Smooth muscle cell (in vitro differentiated cells): ENCODE data around the gene ADM5. TPM values are rescaled to one million over a fixed set of nuclear protein-coding genes. Genes with fewer than 3 reads are reported as not detected.

ENCODE experiments used
- DNase-seq: peaks from one replicate; lab custom pipeline; 2025; ENCODE audit not compliant: unreplicated experiment; lab: John Stamatoyannopoulos, UW
- H2AFZ ChIP-seq: fragments of 200-600 bp; sonication (generic); 2 replicates; pipeline ENCODE4 v1.6.0; 2016; ENCODE audit warnings: antibody characterized with exemption, low read depth, mild to moderate bottlenecking
- H3F3A ChIP-seq: fragments of 200-600 bp; sonication (generic); 2 replicates; pipeline ENCODE4 v1.6.0; 2017; ENCODE audit warnings: antibody characterized with exemption, low read depth
- H3K27ac ChIP-seq: fragments of 200-600 bp; sonication (generic); 2 replicates; pipeline ENCODE4 v1.5.1; 2016; ENCODE audit warnings: low read depth, mild to moderate bottlenecking
- H3K27me3 ChIP-seq: fragments of 200-600 bp; sonication (generic); 2 replicates; pipeline ENCODE4 v1.6.1; 2016; ENCODE audit warnings: low read depth, mild to moderate bottlenecking
- H3K36me3 ChIP-seq: fragments of 200-600 bp; sonication (generic); 2 replicates; pipeline ENCODE4 v1.5.1; 2016; ENCODE audit warnings: low read depth
- H3K4me1 ChIP-seq: fragments of 200-600 bp; sonication (generic); 2 replicates; pipeline ENCODE4 v1.5.1; 2016; ENCODE audit warnings: low read depth
- H3K4me2 ChIP-seq: fragments of 200-600 bp; sonication (generic); 2 replicates; pipeline ENCODE4 v1.6.0; 2016; ENCODE audit warnings: mild to moderate bottlenecking
- H3K4me3 ChIP-seq: fragments of 200-600 bp; sonication (generic); 2 replicates; pipeline ENCODE4 v1.5.1; 2016; ENCODE audit warnings: mild to moderate bottlenecking
- H3K79me2 ChIP-seq: fragments of 200-600 bp; sonication (generic); 2 replicates; pipeline ENCODE4 v1.6.0; 2016; ENCODE audit warnings: low read depth, mild to moderate bottlenecking
- H3K9ac ChIP-seq: fragments of 200-600 bp; sonication (generic); 2 replicates; pipeline ENCODE4 v1.6.0; 2016; ENCODE audit warnings: low read depth
- H3K9me3 ChIP-seq: fragments of 200-600 bp; sonication (generic); replicated peaks from 2 replicates; pipeline ENCODE4 v1.5.1; 2016; ENCODE audit warnings: low read depth
- H4K20me1 ChIP-seq: fragments of 200-600 bp; sonication (generic); 2 replicates; pipeline ENCODE4 v1.6.0; 2016; ENCODE audit warnings: low read depth
- WGBS: methylation state at CpG from one replicate; pipeline ENCODE4 v1.1.7; 2016; ENCODE audit warnings: low lambda C conversion rate; 5-methylcytosine and 5-hydroxymethylcytosine counted together
- microRNA-seq: library from miRNA; unstranded; fragments of <30 nt; microRNA quantifications from one replicate; pipeline ENCODE4, GENCODE V29; 2016; ENCODE audit warnings: borderline number of aligned reads
- polyA plus RNA-seq: library from polyadenylated mRNA; unstranded; fragments of >200 nt; fragmentation: Nextera tagmentation; extraction: Ambion mirVana; gene quantifications from 2 replicates; pipeline ENCODE4 v1.2.1, GENCODE V29; 2016
- small RNA-seq: library from RNA; depleted of rRNA; stranded (forward); fragments of <200 nt; gene quantifications from one replicate; pipeline ENCODE3, GENCODE V24; 2014
- total RNA-seq: library from RNA; depleted of rRNA; stranded (reverse); fragments of >200 nt; gene quantifications from 2 replicates; pipeline ENCODE4 v1.2.3, GENCODE V29; 2014
- TF ChIP-seq, protein P1 (sequence below): fragments of 200-600 bp; sonication (generic); IDR thresholded peaks from 2 replicates; pipeline ENCODE4 v1.5.1; 2017; ENCODE audit warnings: borderline replicate concordance, mild to moderate bottlenecking, antibody characterized with exemption; ENCODE audit not compliant: insufficient read depth, poor library complexity, severe bottlenecking

ADM5 gene
- total and polyA plus RNA-seq, 2 experiments from 2014 or later: 1.7 to 3.6 TPM

DNA sequence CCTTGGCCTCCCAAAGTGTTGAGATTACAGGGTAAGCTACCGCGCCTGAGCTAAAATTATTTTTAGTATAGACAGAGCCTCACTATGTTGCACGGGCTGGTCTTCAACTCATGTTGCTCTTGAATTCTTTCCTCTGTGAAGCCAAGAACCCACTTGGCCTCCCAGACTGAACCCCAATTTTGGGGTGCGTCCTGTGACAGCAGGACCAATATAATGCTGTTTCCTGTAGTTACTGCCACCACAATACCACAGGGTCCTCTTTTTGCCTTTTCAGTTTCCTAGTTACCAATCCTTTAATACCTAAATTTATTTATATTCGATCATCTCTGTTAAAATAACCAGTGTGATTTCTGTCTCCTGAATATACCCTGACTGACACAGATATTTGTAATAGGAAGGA is 40.8 kb downstream of the ADM5 start:
- Histone ChIP-seq H3K36me3 (no peaks in the 10 kb centered on the region), H3F3A (no peaks in the 10 kb centered on the region), H3K27me3 (no peaks in the 10 kb centered on the region), H4K20me1 (no peaks in the 10 kb centered on the region), H3K79me2 (no peaks in the 10 kb centered on the region), H3K27ac (no peak overlapping the region), H3K4me2 (no peak overlapping the region), H3K9ac (no peak overlapping the region), H3K4me3 (no peak overlapping the region), H2AFZ (no peak overlapping the region), H3K4me1 (no peaks in the 10 kb centered on the region), H3K9me3 (no peaks in the 10 kb centered on the region)
- 94% methylated on average over 5 of the region's 5 CpGs for WGBS
- TF ChIP-seq, protein P1, sequence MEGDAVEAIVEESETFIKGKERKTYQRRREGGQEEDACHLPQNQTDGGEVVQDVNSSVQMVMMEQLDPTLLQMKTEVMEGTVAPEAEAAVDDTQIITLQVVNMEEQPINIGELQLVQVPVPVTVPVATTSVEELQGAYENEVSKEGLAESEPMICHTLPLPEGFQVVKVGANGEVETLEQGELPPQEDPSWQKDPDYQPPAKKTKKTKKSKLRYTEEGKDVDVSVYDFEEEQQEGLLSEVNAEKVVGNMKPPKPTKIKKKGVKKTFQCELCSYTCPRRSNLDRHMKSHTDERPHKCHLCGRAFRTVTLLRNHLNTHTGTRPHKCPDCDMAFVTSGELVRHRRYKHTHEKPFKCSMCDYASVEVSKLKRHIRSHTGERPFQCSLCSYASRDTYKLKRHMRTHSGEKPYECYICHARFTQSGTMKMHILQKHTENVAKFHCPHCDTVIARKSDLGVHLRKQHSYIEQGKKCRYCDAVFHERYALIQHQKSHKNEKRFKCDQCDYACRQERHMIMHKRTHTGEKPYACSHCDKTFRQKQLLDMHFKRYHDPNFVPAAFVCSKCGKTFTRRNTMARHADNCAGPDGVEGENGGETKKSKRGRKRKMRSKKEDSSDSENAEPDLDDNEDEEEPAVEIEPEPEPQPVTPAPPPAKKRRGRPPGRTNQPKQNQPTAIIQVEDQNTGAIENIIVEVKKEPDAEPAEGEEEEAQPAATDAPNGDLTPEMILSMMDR: no peak
- DNase-seq: no peak

DNA sequence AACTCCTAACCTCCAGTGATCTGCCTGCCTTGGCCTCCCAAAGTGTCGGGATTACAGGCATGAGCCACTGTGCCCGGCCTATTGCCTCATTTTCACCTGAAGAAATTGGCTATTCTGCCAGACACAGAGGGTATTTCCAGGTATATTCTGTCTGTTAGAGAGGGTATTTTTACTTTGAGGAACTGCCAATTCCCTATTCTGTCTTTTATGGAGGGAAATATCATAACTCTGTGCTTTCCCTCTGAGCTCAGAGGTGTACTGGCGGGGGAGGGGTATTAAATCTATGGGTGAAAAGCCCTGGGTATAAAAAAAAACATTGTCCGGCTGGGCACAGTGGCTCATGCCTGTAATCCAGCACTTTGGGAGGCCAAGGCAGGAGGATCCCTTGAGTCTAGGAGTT is 48.9 kb downstream of the ADM5 start:
- no peak overlapping the region for H2AFZ ChIP-seq
- TF ChIP-seq, protein P1: no peak
- no peaks in the 10 kb centered on the region for H4K20me1 ChIP-seq
- no peaks in the 10 kb centered on the region for H3K36me3 ChIP-seq
- no peaks in the 10 kb centered on the region for H3K4me1 ChIP-seq
- no peaks in the 10 kb centered on the region for H3F3A ChIP-seq
- no peak overlapping the region for H3K9ac ChIP-seq
- no peaks in the 10 kb centered on the region for H3K79me2 ChIP-seq
- no peaks in the 10 kb centered on the region for H3K27me3 ChIP-seq
- no peak overlapping the region for H3K27ac ChIP-seq
- no peak overlapping the region for H3K4me2 ChIP-seq
- no peak for DNase-seq
- no peak overlapping the region for H3K4me3 ChIP-seq
- WGBS: 96% methylated on average over 4 of the region's 4 CpGs
- H3K9me3 ChIP-seq: no peaks in the 10 kb centered on the region

- H2AFZ ChIP-seq: no peak overlapping the region
- H3F3A ChIP-seq: no peaks in the 10 kb centered on the region
- no peak for DNase-seq
- H4K20me1 ChIP-seq: no peaks in the 10 kb centered on the region
- H3K9me3 ChIP-seq: no peaks in the 10 kb centered on the region
- H3K4me1 ChIP-seq: no peaks in the 10 kb centered on the region
- no peak overlapping the region for H3K9ac ChIP-seq
- TF ChIP-seq, protein P1: no peak
- H3K27ac ChIP-seq: no peak overlapping the region
- no peaks in the 10 kb centered on the region for H3K27me3 ChIP-seq
- no peak overlapping the region for H3K4me2 ChIP-seq
- H3K36me3 ChIP-seq: no peaks in the 10 kb centered on the region
- H3K4me3 ChIP-seq: no peak overlapping the region
- no peaks in the 10 kb centered on the region for H3K79me2 ChIP-seq
- WGBS: 96% methylated on average over 1 of the region's 1 CpG
Measured at GRCh38 chr19:49739098-49739497, 49.7 kb downstream of the ADM5 start.

DNA sequence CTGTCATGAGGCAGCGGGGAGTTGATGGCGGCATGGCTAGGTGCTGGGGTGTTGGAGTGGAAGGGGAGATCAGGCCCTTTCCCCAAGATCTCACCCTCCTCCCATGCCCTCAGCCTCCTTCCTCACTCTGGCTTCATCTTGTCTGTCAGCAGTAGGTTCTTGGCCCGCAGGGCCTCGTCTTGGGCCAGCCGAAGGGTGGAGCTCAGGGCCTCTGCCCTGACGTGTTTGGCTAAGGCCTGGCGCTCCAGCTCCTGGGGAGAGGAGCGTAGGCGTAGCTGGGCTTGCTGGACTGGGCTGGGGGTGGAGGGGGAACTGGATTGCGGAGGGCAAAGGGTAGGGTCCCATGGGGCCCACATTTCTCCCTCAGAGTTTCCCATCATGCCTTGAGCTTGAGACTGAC is 50.5 kb downstream of the ADM5 start:
- Histone ChIP-seq H4K20me1 (no peaks in the 10 kb centered on the region), H3K79me2 (no peaks in the 10 kb centered on the region), H3K4me1 (no peaks in the 10 kb centered on the region), H3K4me3 (no peak overlapping the region), H3K27ac (no peak overlapping the region), H3K36me3 (no peaks in the 10 kb centered on the region), H3F3A (no peaks in the 10 kb centered on the region), H3K9me3 (no peaks in the 10 kb centered on the region), H2AFZ (no peak overlapping the region), H3K27me3 (no peaks in the 10 kb centered on the region), H3K4me2 (no peak overlapping the region), H3K9ac (no peak overlapping the region)
- no peak for DNase-seq
- WGBS: 98% methylated on average over 10 of the region's 10 CpGs
- TF ChIP-seq, protein P1: no peak

Small RNA genes within 50 kb of the gene (microRNA-seq; reads per million reads assigned to microRNA genes)
- gene MIR5088: 4.7 reads per million

Small RNA genes within 50 kb of the gene (small RNA-seq; reads per million reads assigned to genes)
- gene MIR5088: not detected

Other genes starting within 250 kb of the ADM5 start
- 0.04 and 0.54 TPM in 2 replicates for gene SLC17A7, start 248.1 kb upstream of the ADM5 start, total RNA-seq
- 0.39 TPM in 1 of 2 replicates, not detected in the other for gene SLC17A7, start 248.1 kb upstream of the ADM5 start, polyA plus RNA-seq
- gene PIH1D1, start 237.8 kb upstream of the ADM5 start, total RNA-seq: 54.7 and 77.1 TPM in 2 replicates
- 84.9 and 89.8 TPM in 2 replicates for gene PIH1D1, start 237.8 kb upstream of the ADM5 start, polyA plus RNA-seq
- gene ALDH16A1, start 236.4 kb upstream of the ADM5 start, total RNA-seq: 10.5 and 18.6 TPM in 2 replicates
- 24.6 and 24.7 TPM in 2 replicates for gene ALDH16A1, start 236.4 kb upstream of the ADM5 start, polyA plus RNA-seq
- gene FLT3LG, start 215.4 kb upstream of the ADM5 start, total RNA-seq: 0.27 and 0.45 TPM in 2 replicates
- 0.85 and 2.0 TPM in 2 replicates for gene FLT3LG, start 215.4 kb upstream of the ADM5 start, polyA plus RNA-seq
- 1,134 and 1,154 TPM in 2 replicates for gene RPL13A, start 202.0 kb upstream of the ADM5 start, total RNA-seq
- 732 and 818 TPM in 2 replicates for gene RPL13A, start 202.0 kb upstream of the ADM5 start, polyA plus RNA-seq
- gene RPS11, start 193.2 kb upstream of the ADM5 start, total RNA-seq: 3,115 and 3,456 TPM in 2 replicates
- 729 and 804 TPM in 2 replicates for gene RPS11, start 193.2 kb upstream of the ADM5 start, polyA plus RNA-seq
- 58.1 and 66.1 TPM in 2 replicates for gene FCGRT, start 176.9 kb upstream of the ADM5 start, total RNA-seq
- 127 and 135 TPM in 2 replicates for gene FCGRT, start 176.9 kb upstream of the ADM5 start, polyA plus RNA-seq
- 248 and 311 TPM in 2 replicates for gene RCN3, start 161.6 kb upstream of the ADM5 start, total RNA-seq
- 773 and 1,078 TPM in 2 replicates for gene RCN3, start 161.6 kb upstream of the ADM5 start, polyA plus RNA-seq
- gene NOSIP, start 109.0 kb upstream of the ADM5 start, total RNA-seq: 45.0 and 55.5 TPM in 2 replicates
- 95.7 and 134 TPM in 2 replicates for gene NOSIP, start 109.0 kb upstream of the ADM5 start, polyA plus RNA-seq
- gene PRRG2, start 108.3 kb upstream of the ADM5 start, total RNA-seq: 13.5 TPM in 1 of 2 replicates, not detected in the other
- 0.24 and 1.0 TPM in 2 replicates for gene PRRG2, start 108.3 kb upstream of the ADM5 start, polyA plus RNA-seq
- gene PRR12, start 98.4 kb upstream of the ADM5 start, total RNA-seq: 2.9 and 4.5 TPM in 2 replicates
- 1.7 and 3.2 TPM in 2 replicates for gene PRR12, start 98.4 kb upstream of the ADM5 start, polyA plus RNA-seq
- gene RRAS, start 49.5 kb upstream of the ADM5 start, total RNA-seq: 82.3 and 86.5 TPM in 2 replicates
- gene RRAS, start 49.5 kb upstream of the ADM5 start, polyA plus RNA-seq: 224 and 248 TPM in 2 replicates
- 7.9 and 10.2 TPM in 2 replicates for gene SCAF1, start 47.4 kb upstream of the ADM5 start, total RNA-seq
- gene SCAF1, start 47.4 kb upstream of the ADM5 start, polyA plus RNA-seq: 12.1 and 15.9 TPM in 2 replicates
- 35.1 and 38.2 TPM in 2 replicates for gene IRF3, start 23.7 kb upstream of the ADM5 start, total RNA-seq
- gene IRF3, start 23.7 kb upstream of the ADM5 start, polyA plus RNA-seq: 45.9 and 64.1 TPM in 2 replicates
- gene BCL2L12, start 23.7 kb upstream of the ADM5 start, total RNA-seq: 3.2 and 10.8 TPM in 2 replicates
- gene BCL2L12, start 23.7 kb upstream of the ADM5 start, polyA plus RNA-seq: 34.0 and 44.1 TPM in 2 replicates
- gene PRMT1, start 12.3 kb upstream of the ADM5 start, total RNA-seq: 147 and 174 TPM in 2 replicates
- 170 and 175 TPM in 2 replicates for gene PRMT1, start 12.3 kb upstream of the ADM5 start, polyA plus RNA-seq
- 7.6 and 19.7 TPM in 2 replicates for gene CPT1C, start 1.5 kb downstream of the ADM5 start, total RNA-seq
- gene CPT1C, start 1.5 kb downstream of the ADM5 start, polyA plus RNA-seq: 20.0 and 21.0 TPM in 2 replicates
- not detected in 2 replicates for gene TSKS, start 73.7 kb downstream of the ADM5 start, total RNA-seq
- not detected in 2 replicates for gene TSKS, start 73.7 kb downstream of the ADM5 start, polyA plus RNA-seq
- gene AP2A1, start 77.4 kb downstream of the ADM5 start, total RNA-seq: 55.8 and 57.7 TPM in 2 replicates
- gene AP2A1, start 77.4 kb downstream of the ADM5 start, polyA plus RNA-seq: 57.8 and 65.2 TPM in 2 replicates
- gene FUZ, start 123.7 kb downstream of the ADM5 start, total RNA-seq: 6.9 and 16.2 TPM in 2 replicates
- gene FUZ, start 123.7 kb downstream of the ADM5 start, polyA plus RNA-seq: 18.3 and 19.8 TPM in 2 replicates
- gene MED25, start 128.7 kb downstream of the ADM5 start, total RNA-seq: 16.9 and 20.4 TPM in 2 replicates
- 34.1 and 36.4 TPM in 2 replicates for gene MED25, start 128.7 kb downstream of the ADM5 start, polyA plus RNA-seq
- 49.0 and 81.0 TPM in 2 replicates for gene PTOV1, start 161.6 kb downstream of the ADM5 start, total RNA-seq
- 256 and 266 TPM in 2 replicates for gene PTOV1, start 161.6 kb downstream of the ADM5 start, polyA plus RNA-seq
- gene PNKP, start 178.0 kb downstream of the ADM5 start, total RNA-seq: 15.3 and 19.4 TPM in 2 replicates
- 42.4 and 53.6 TPM in 2 replicates for gene PNKP, start 178.0 kb downstream of the ADM5 start, polyA plus RNA-seq
- 10.4 and 15.8 TPM in 2 replicates for gene AKT1S1, start 187.8 kb downstream of the ADM5 start, total RNA-seq
- gene AKT1S1, start 187.8 kb downstream of the ADM5 start, polyA plus RNA-seq: 60.2 and 72.2 TPM in 2 replicates
- 7.1 and 9.2 TPM in 2 replicates for gene TBC1D17, start 188.1 kb downstream of the ADM5 start, total RNA-seq
- gene TBC1D17, start 188.1 kb downstream of the ADM5 start, polyA plus RNA-seq: 41.8 and 45.7 TPM in 2 replicates
- gene IL4I1, start 207.3 kb downstream of the ADM5 start, total RNA-seq: 0.13 TPM in 1 of 2 replicates, not detected in the other
- gene IL4I1, start 207.3 kb downstream of the ADM5 start, polyA plus RNA-seq: 0.54 and 1.3 TPM in 2 replicates
- 4.2 and 5.0 TPM in 2 replicates for gene ATF5, start 239.6 kb downstream of the ADM5 start, total RNA-seq
- gene ATF5, start 239.6 kb downstream of the ADM5 start, polyA plus RNA-seq: 10.1 and 14.1 TPM in 2 replicates
- gene NUP62, start 239.9 kb downstream of the ADM5 start, total RNA-seq: 17.6 and 24.2 TPM in 2 replicates
- 29.5 and 34.2 TPM in 2 replicates for gene NUP62, start 239.9 kb downstream of the ADM5 start, polyA plus RNA-seq